GM12864 (cell line): Measurements from ENCODE around the gene MACROD2.

ENCODE experiments used
- DNase-seq: peaks from one replicate; pipeline ENCODE4 v3.0.0-alpha.2; 2011; ENCODE audit warnings: low read depth
- H3K4me3 ChIP-seq: 2 replicates; pipeline ENCODE4 v1.5.1; 2011; ENCODE audit warnings: mild to moderate bottlenecking, low read depth, low read length, control low read depth
- TF ChIP-seq, protein P1 (sequence below): IDR thresholded peaks from 2 replicates; pipeline ENCODE4 v1.5.1; 2011; ENCODE audit warnings: low read depth, mild to moderate bottlenecking, moderate library complexity, low read length, control low read depth, inconsistent platforms; ENCODE audit errors: missing control alignments

The MACROD2 gene

DNA sequence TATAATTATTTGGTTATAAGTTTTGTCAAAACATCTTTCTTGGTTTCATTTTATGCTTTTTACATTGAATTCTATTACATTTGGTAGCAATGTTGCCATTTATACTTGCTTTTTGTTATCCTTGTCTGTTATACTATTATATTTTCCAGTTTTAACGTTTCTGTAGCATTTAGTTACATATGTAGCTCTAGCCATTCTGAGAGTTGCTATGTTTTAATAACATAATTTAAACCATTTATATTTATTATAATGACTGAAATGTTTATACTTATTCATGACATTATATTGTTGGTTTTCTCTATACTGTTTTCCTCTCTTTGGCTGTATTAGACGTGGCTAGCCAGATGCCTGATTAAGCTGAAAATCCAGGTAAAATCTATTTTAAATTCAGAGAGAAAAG is 594.1 kb downstream of the MACROD2 start:
- TF ChIP-seq, protein P1, sequence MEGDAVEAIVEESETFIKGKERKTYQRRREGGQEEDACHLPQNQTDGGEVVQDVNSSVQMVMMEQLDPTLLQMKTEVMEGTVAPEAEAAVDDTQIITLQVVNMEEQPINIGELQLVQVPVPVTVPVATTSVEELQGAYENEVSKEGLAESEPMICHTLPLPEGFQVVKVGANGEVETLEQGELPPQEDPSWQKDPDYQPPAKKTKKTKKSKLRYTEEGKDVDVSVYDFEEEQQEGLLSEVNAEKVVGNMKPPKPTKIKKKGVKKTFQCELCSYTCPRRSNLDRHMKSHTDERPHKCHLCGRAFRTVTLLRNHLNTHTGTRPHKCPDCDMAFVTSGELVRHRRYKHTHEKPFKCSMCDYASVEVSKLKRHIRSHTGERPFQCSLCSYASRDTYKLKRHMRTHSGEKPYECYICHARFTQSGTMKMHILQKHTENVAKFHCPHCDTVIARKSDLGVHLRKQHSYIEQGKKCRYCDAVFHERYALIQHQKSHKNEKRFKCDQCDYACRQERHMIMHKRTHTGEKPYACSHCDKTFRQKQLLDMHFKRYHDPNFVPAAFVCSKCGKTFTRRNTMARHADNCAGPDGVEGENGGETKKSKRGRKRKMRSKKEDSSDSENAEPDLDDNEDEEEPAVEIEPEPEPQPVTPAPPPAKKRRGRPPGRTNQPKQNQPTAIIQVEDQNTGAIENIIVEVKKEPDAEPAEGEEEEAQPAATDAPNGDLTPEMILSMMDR: no peak
- DNase-seq: no peak
- no peak overlapping the region for H3K4me3 ChIP-seq

DNA sequence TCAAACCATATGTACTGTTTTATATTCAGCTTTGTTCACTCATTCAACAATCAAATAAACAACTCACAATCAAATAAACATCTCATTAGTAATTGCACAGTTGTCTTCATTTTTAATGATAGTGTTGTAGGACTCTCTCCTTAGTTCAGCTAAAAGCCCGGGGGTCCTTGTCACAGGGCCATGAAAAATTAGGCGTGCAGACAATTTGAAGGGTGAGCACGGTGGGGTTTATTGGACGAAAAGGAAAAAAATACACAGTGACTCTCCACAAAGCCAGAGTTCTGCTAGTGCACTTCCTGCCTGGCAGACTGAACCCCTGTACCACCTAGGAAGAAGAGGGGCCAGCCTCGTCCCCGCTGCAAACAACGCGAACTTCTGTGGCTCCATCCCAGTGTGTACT is 599.7 kb downstream of the MACROD2 start:
- TF ChIP-seq, protein P1: no peak
- DNase-seq: no peak
- no peak overlapping the region for H3K4me3 ChIP-seq

GRCh38 chr20:14597206-14597715 is 601.9 kb downstream of the MACROD2 start:
- DNase-seq: no peak
- no peak overlapping the region for H3K4me3 ChIP-seq
- TF ChIP-seq, protein P1: no peak

DNA sequence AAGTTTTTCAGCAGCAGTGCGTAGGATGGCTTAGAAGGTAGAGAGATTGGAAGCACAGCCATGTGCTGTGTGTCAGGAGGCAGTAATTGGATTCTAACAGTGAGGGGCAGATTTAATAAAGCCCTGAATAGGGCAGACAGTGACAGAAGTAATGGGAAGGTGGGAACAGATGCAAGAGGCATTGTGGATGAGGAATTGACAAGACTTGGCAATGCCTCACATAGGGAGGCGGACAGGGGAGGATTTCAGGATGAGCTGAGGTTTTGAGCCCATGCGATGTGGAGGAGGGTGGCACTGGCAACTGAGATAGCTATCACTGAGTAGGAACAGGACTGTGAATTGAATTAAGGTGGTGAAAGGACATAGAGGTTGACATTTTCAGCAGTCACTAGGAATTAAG is 604.3 kb downstream of the MACROD2 start:
- TF ChIP-seq, protein P1: no peak
- DNase-seq: no peak
- no peak overlapping the region for H3K4me3 ChIP-seq

- TF ChIP-seq, protein P1: no peak
- DNase-seq: no peak
- no peak overlapping the region for H3K4me3 ChIP-seq
Measured at GRCh38 chr20:14600527-14600926, 605.2 kb downstream of the MACROD2 start.

- no peak overlapping the region for H3K4me3 ChIP-seq
- TF ChIP-seq, protein P1: no peak
- no peak for DNase-seq
Measured at GRCh38 chr20:14604143-14604542, 608.8 kb downstream of the MACROD2 start.
